ENCODE measurements around the gene ACO2. TPM values are rescaled to one million over a fixed set of nuclear protein-coding genes. Genes with fewer than 3 reads are reported as not detected.

The ACO2 gene
- total and polyA plus RNA-seq, 2 of the 13 experiments (the other 11 are each of a cell fraction or from before 2014, with no cell fraction given) = 19.2 to 45.6 TPM

DNA sequence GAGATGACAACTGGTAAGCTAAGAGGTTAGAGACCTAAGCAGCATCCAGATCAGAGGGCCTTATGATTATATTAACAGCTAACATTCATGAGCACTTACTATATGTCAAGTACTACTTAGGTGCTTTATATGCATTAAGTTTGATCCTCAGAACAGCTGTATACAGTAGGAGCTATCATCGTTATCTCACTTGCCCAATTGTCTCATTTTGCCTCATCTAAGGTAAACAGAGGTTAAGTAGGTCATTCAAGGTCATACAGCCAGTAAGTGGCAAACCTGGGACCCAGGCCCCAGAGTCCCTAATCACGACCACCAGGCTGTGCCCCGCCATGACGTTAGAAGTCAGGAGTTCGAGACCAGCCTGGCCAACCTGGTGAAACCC is 79.9 kb downstream of the ACO2 start (continued):
- TF ChIP-seq, protein P1, sequence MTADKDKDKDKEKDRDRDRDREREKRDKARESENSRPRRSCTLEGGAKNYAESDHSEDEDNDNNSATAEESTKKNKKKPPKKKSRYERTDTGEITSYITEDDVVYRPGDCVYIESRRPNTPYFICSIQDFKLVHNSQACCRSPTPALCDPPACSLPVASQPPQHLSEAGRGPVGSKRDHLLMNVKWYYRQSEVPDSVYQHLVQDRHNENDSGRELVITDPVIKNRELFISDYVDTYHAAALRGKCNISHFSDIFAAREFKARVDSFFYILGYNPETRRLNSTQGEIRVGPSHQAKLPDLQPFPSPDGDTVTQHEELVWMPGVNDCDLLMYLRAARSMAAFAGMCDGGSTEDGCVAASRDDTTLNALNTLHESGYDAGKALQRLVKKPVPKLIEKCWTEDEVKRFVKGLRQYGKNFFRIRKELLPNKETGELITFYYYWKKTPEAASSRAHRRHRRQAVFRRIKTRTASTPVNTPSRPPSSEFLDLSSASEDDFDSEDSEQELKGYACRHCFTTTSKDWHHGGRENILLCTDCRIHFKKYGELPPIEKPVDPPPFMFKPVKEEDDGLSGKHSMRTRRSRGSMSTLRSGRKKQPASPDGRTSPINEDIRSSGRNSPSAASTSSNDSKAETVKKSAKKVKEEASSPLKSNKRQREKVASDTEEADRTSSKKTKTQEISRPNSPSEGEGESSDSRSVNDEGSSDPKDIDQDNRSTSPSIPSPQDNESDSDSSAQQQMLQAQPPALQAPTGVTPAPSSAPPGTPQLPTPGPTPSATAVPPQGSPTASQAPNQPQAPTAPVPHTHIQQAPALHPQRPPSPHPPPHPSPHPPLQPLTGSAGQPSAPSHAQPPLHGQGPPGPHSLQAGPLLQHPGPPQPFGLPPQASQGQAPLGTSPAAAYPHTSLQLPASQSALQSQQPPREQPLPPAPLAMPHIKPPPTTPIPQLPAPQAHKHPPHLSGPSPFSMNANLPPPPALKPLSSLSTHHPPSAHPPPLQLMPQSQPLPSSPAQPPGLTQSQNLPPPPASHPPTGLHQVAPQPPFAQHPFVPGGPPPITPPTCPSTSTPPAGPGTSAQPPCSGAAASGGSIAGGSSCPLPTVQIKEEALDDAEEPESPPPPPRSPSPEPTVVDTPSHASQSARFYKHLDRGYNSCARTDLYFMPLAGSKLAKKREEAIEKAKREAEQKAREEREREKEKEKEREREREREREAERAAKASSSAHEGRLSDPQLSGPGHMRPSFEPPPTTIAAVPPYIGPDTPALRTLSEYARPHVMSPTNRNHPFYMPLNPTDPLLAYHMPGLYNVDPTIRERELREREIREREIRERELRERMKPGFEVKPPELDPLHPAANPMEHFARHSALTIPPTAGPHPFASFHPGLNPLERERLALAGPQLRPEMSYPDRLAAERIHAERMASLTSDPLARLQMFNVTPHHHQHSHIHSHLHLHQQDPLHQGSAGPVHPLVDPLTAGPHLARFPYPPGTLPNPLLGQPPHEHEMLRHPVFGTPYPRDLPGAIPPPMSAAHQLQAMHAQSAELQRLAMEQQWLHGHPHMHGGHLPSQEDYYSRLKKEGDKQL (CRISPR knock-in tag; IDR thresholded peaks at IDR 0.05; ENCODE audit: low read depth) = no peak
- TF ChIP-seq CHCHD3 (CRISPR knock-in tag; IDR thresholded peaks at IDR 0.05) = no peak
- no peak for TF ChIP-seq POLR2G (IDR thresholded peaks at IDR 0.05; ENCODE audit: low read depth, low read length)
- no peak for TF ChIP-seq KLF11 (CRISPR knock-in tag; IDR thresholded peaks at IDR 0.05)
- TF ChIP-seq JDP2 (CRISPR knock-in tag; IDR thresholded peaks at IDR 0.05; ENCODE audit: borderline replicate concordance) = no peak
- TF ChIP-seq ZNF75D (CRISPR knock-in tag; IDR thresholded peaks at IDR 0.05; ENCODE audit: borderline replicate concordance) = no peak
- TF ChIP-seq, protein P2, sequence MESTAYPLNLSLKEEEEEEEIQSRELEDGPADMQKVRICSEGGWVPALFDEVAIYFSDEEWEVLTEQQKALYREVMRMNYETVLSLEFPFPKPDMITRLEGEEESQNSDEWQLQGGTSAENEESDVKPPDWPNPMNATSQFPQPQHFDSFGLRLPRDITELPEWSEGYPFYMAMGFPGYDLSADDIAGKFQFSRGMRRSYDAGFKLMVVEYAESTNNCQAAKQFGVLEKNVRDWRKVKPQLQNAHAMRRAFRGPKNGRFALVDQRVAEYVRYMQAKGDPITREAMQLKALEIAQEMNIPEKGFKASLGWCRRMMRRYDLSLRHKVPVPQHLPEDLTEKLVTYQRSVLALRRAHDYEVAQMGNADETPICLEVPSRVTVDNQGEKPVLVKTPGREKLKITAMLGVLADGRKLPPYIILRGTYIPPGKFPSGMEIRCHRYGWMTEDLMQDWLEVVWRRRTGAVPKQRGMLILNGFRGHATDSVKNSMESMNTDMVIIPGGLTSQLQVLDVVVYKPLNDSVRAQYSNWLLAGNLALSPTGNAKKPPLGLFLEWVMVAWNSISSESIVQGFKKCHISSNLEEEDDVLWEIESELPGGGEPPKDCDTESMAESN (CRISPR knock-in tag; conservative IDR thresholded peaks at IDR 0.05) = no peak

All from HepG2 (cell line).